IgD-negative memory B cell (primary cell): ENCODE measurements around the gene STMN3. TPM values are rescaled to one million over a fixed set of nuclear protein-coding genes. Genes with fewer than 3 reads are reported as not detected.

Source experiments
- H3K27ac Mint-ChIP-seq, 3 donors: one replicate each; pipeline ENCODE4 v1.8.0; 2020 to 2022; ENCODE audit warnings: mild to moderate bottlenecking in 3 of 3, mixed read lengths in 3 of 3, moderate library complexity in 1 of 3
- H3K27me3 Mint-ChIP-seq: one replicate; pipeline ENCODE4 v1.8.0; 2021; ENCODE audit warnings: mixed read lengths
- H3K36me3 Mint-ChIP-seq: one replicate; pipeline ENCODE4 v1.8.0; 2020; ENCODE audit warnings: mild to moderate bottlenecking, mixed read lengths
- H3K4me1 Mint-ChIP-seq, 3 donors: one replicate each; pipeline ENCODE4 v1.8.0; 2020 to 2022; ENCODE audit warnings: mixed read lengths in 3 of 3, mild to moderate bottlenecking in 1 of 3
- H3K4me3 Mint-ChIP-seq, 4 donors: one replicate each; pipeline ENCODE4 v1.8.0; 2020 to 2022; ENCODE audit warnings: mild to moderate bottlenecking in 4 of 4, mixed read lengths in 4 of 4, moderate library complexity in 3 of 4
- H3K9me3 Mint-ChIP-seq, 3 donors: one replicate each; pipeline ENCODE4 v1.8.0; 2020 to 2021; ENCODE audit warnings: mixed read lengths in 3 of 3, mild to moderate bottlenecking in 1 of 3
- polyA plus RNA-seq: library from polyadenylated mRNA; unstranded; fragments of 300-500 nt; fragmentation: Illumina TruSeq; gene quantifications from one replicate; pipeline ENCODE4 v1.2.3, GENCODE V29; 2021

STMN3 gene
- polyA plus RNA-seq, 1 donor from 2014 or later: 2.7 TPM

- H3K4me1 Mint-ChIP-seq: peaks cover 0 to 3% (median 0%) of the 10 kb centered on the region in 3 donors
- H3K9me3 Mint-ChIP-seq: no peaks in the 10 kb centered on the region
- H3K4me3 Mint-ChIP-seq: no peak overlapping the region
- H3K27me3 Mint-ChIP-seq: no peaks in the 10 kb centered on the region
- no peak overlapping the region for H3K27ac Mint-ChIP-seq
- H3K36me3 Mint-ChIP-seq: peaks cover 2% of the 10 kb centered on the region
Measured at GRCh38 chr20:63595416-63596127, 57.7 kb downstream of the STMN3 start.

GRCh38 chr20:63594043-63594561 is 59.1 kb downstream of the STMN3 start:
- no peaks in the 10 kb centered on the region for H3K27me3 Mint-ChIP-seq
- H3K4me1 Mint-ChIP-seq: peaks cover 0 to 3% (median 0%) of the 10 kb centered on the region in 3 donors
- H3K27ac Mint-ChIP-seq: no peak overlapping the region
- H3K4me3 Mint-ChIP-seq: no peak overlapping the region
- no peaks in the 10 kb centered on the region for H3K9me3 Mint-ChIP-seq
- H3K36me3 Mint-ChIP-seq: no peaks in the 10 kb centered on the region

- no peaks in the 10 kb centered on the region for H3K36me3 Mint-ChIP-seq
- no peaks in the 10 kb centered on the region for H3K27me3 Mint-ChIP-seq
- peaks cover 0 to 3% (median 0%) of the 10 kb centered on the region in 3 donors for H3K4me1 Mint-ChIP-seq
Measured at GRCh38 chr20:63592661-63593060, 60.6 kb downstream of the STMN3 start.

GRCh38 chr20:63591786-63592355 is 61.4 kb downstream of the STMN3 start:
- Mint-ChIP-seq H3K27me3 (no peaks in the 10 kb centered on the region), H3K27ac (no peak overlapping the region), H3K36me3 (no peaks in the 10 kb centered on the region), H3K4me1 (peaks cover 0 to 3% (median 0%) of the 10 kb centered on the region in 3 donors), H3K9me3 (no peaks in the 10 kb centered on the region), H3K4me3 (no peak overlapping the region)

More at GRCh38 chr20:63592661-63593060, 60.6 kb downstream of the STMN3 start:
- H3K9me3 Mint-ChIP-seq: no peaks in the 10 kb centered on the region
- no peak overlapping the region for H3K27ac Mint-ChIP-seq
- no peak overlapping the region for H3K4me3 Mint-ChIP-seq

- H3K27ac Mint-ChIP-seq: no peak overlapping the region
Measured at GRCh38 chr20:63591147-63591533, 62.1 kb downstream of the STMN3 start.

GRCh38 chr20:63590218-63591146 is 62.7 kb downstream of the STMN3 start:
- Mint-ChIP-seq H3K27ac (no peak overlapping the region), H3K27me3 (no peaks in the 10 kb centered on the region), H3K4me3 (no peak overlapping the region), H3K36me3 (no peaks in the 10 kb centered on the region), H3K4me1 (peaks cover 0 to 3% (median 0%) of the 10 kb centered on the region in 3 donors), H3K9me3 (no peaks in the 10 kb centered on the region)

More at GRCh38 chr20:63591147-63591533, 62.1 kb downstream of the STMN3 start:
- no peaks in the 10 kb centered on the region for H3K36me3 Mint-ChIP-seq
- no peaks in the 10 kb centered on the region for H3K27me3 Mint-ChIP-seq
- H3K4me3 Mint-ChIP-seq: no peak overlapping the region
- peaks cover 0 to 3% (median 0%) of the 10 kb centered on the region in 3 donors for H3K4me1 Mint-ChIP-seq
- no peaks in the 10 kb centered on the region for H3K9me3 Mint-ChIP-seq

Other genes with a start within 250 kb of the STMN3 start
- 0.29 TPM for gene KCNQ2, start 180.8 kb downstream of the STMN3 start, polyA plus RNA-seq
- not detected for gene EEF1A2, start 154.3 kb downstream of the STMN3 start, polyA plus RNA-seq
- gene PPDPF, start 132.7 kb downstream of the STMN3 start, polyA plus RNA-seq: 198 TPM
- gene PTK6, start 116.0 kb downstream of the STMN3 start, polyA plus RNA-seq: 1.3 TPM
- 0.43 TPM for gene SRMS, start 105.7 kb downstream of the STMN3 start, polyA plus RNA-seq
- 2.5 TPM for gene FNDC11, start 99.3 kb downstream of the STMN3 start, polyA plus RNA-seq
- 7.9 TPM for gene HELZ2, start 79.2 kb downstream of the STMN3 start, polyA plus RNA-seq
- 10.6 TPM for gene GMEB2, start 26.3 kb downstream of the STMN3 start, polyA plus RNA-seq
- 2.6 TPM for gene RTEL1, start 4.9 kb upstream of the STMN3 start, polyA plus RNA-seq
- gene TNFRSF6B, start 43.2 kb upstream of the STMN3 start, polyA plus RNA-seq: not detected
- gene ARFRP1, start 54.6 kb upstream of the STMN3 start, polyA plus RNA-seq: 64.3 TPM
- 59.4 TPM for gene ZGPAT, start 54.6 kb upstream of the STMN3 start, polyA plus RNA-seq
- 81.2 TPM for gene LIME1, start 83.2 kb upstream of the STMN3 start, polyA plus RNA-seq
- 2.0 TPM for gene SLC2A4RG, start 86.4 kb upstream of the STMN3 start, polyA plus RNA-seq
- 0.04 TPM for gene ZBTB46, start 177.8 kb upstream of the STMN3 start, polyA plus RNA-seq
- gene ABHD16B, start 208.1 kb upstream of the STMN3 start, polyA plus RNA-seq: 0.19 TPM
- 80.4 TPM for gene TPD52L2, start 211.8 kb upstream of the STMN3 start, polyA plus RNA-seq
- gene DNAJC5, start 241.7 kb upstream of the STMN3 start, polyA plus RNA-seq: 5.2 TPM